Chondrocyte (in vitro differentiated cells): ENCODE results near the gene RALGPS2. TPM values are rescaled to one million over a fixed set of nuclear protein-coding genes. Genes with fewer than 3 reads are reported as not detected.

Source experiments
- DNase-seq: peaks from one replicate; pipeline ENCODE4 v3.0.0; 2021; ENCODE audit warnings: mixed read lengths, low spot score
- H3K27ac Mint-ChIP-seq: one replicate; pipeline ENCODE4 v1.8.0; 2021; ENCODE audit warnings: mild to moderate bottlenecking, moderate library complexity, mixed read lengths; ENCODE audit not compliant: unreplicated experiment
- H3K27me3 Mint-ChIP-seq: 2 replicates; pipeline ENCODE4 v1.8.0; 2021; ENCODE audit warnings: low read depth, mixed read lengths
- H3K36me3 Mint-ChIP-seq: 2 replicates; pipeline ENCODE4 v1.8.0; 2021; ENCODE audit warnings: low read depth, mixed read lengths
- H3K4me1 Mint-ChIP-seq: 2 replicates; pipeline ENCODE4 v1.8.0; 2021; ENCODE audit warnings: low read depth, mild to moderate bottlenecking, mixed read lengths
- H3K4me3 Mint-ChIP-seq: one replicate; pipeline ENCODE4 v1.8.0; 2021; ENCODE audit warnings: mild to moderate bottlenecking, moderate library complexity, mixed read lengths; ENCODE audit not compliant: unreplicated experiment
- H3K9me3 Mint-ChIP-seq: 2 replicates; pipeline ENCODE4 v1.8.0; 2021; ENCODE audit warnings: low read depth, mixed read lengths
- CTCF ChIP-seq: fragments of 200-600 bp; sonication (generic); IDR thresholded peaks from 2 replicates; pipeline ENCODE4 v1.5.0; 2021; ENCODE audit warnings: antibody characterized with exemption, mild to moderate bottlenecking, moderate library complexity
- total RNA-seq: library from RNA; stranded (reverse); gene quantifications from 3 replicates; pipeline ENCODE4 v1.2.1, GENCODE V29; 2021

RALGPS2 gene
- total RNA-seq, 1 donor from 2014 or later, result 10.0 TPM

- TF ChIP-seq CTCF, result peak; percentile 90
- Mint-ChIP-seq H3K27ac (no peak overlapping the region), H3K27me3 (no peaks in the 10 kb centered on the region), H3K4me1 (no peaks in the 10 kb centered on the region), H3K9me3 (peaks cover 3% of the 10 kb centered on the region), H3K36me3 (no peaks in the 10 kb centered on the region), H3K4me3 (no peak overlapping the region)
- DNase-seq, result no peak
Measured at GRCh38 chr1:178774263-178774662, 49.2 kb downstream of the RALGPS2 start.

GRCh38 chr1:178776553-178776952 is 51.5 kb downstream of the RALGPS2 start:
- no peaks in the 10 kb centered on the region for H3K36me3 Mint-ChIP-seq
- no peaks in the 10 kb centered on the region for H3K4me1 Mint-ChIP-seq
- no peak overlapping the region for H3K4me3 Mint-ChIP-seq
- no peak for TF ChIP-seq CTCF
- no peaks in the 10 kb centered on the region for H3K27me3 Mint-ChIP-seq
- H3K27ac Mint-ChIP-seq, result no peak overlapping the region
- DNase-seq, result no peak
- H3K9me3 Mint-ChIP-seq, result no peaks in the 10 kb centered on the region

- no peaks in the 10 kb centered on the region for H3K27me3 Mint-ChIP-seq
- no peak overlapping the region for H3K27ac Mint-ChIP-seq
- no peaks in the 10 kb centered on the region for H3K4me1 Mint-ChIP-seq
- H3K36me3 Mint-ChIP-seq, result no peaks in the 10 kb centered on the region
- no peak for DNase-seq
- no peaks in the 10 kb centered on the region for H3K9me3 Mint-ChIP-seq
- no peak for TF ChIP-seq CTCF
- H3K4me3 Mint-ChIP-seq, result no peak overlapping the region
Measured at GRCh38 chr1:178781533-178782330, 56.7 kb downstream of the RALGPS2 start.

- Mint-ChIP-seq H3K27me3 (no peaks in the 10 kb centered on the region), H3K4me1 (no peaks in the 10 kb centered on the region), H3K27ac (no peak overlapping the region), H3K4me3 (no peak overlapping the region), H3K9me3 (no peaks in the 10 kb centered on the region), H3K36me3 (peaks cover 5% of the 10 kb centered on the region)
- TF ChIP-seq CTCF, result no peak
- no peak for DNase-seq
Measured at GRCh38 chr1:178784131-178784536, 59.1 kb downstream of the RALGPS2 start.

GRCh38 chr1:178792394-178792793 is 67.3 kb downstream of the RALGPS2 start:
- no peak overlapping the region for H3K4me3 Mint-ChIP-seq

More at GRCh38 chr1:178792394-178792793, 67.3 kb downstream of the RALGPS2 start:
- Mint-ChIP-seq H3K9me3 (no peaks in the 10 kb centered on the region), H3K36me3 (peaks cover 5% of the 10 kb centered on the region), H3K27ac (no peak overlapping the region), H3K27me3 (no peaks in the 10 kb centered on the region), H3K4me1 (no peaks in the 10 kb centered on the region)
- DNase-seq, result no peak
- no peak for TF ChIP-seq CTCF
